Naive thymus-derived CD4-positive, alpha-beta T cell (primary cell): ENCODE results near the gene PDE4D. TPM values are rescaled to one million over a fixed set of nuclear protein-coding genes. Genes with fewer than 3 reads are reported as not detected.

Experiments
- ATAC-seq: fragments of 150-1000 bp; cut with Tn5 transposase; 2 replicates; pipeline ENCODE4 v1.10.0; 2021; ENCODE audit warnings: mild to moderate bottlenecking, moderate library complexity
- CTCF ChIA-PET: fragments of 350-600 bp; sonication (Branson Sonifier 250); formaldehyde crosslinking; loops from one replicate; lab custom pipeline; 2021; ENCODE audit warnings: antibody characterized with exemption; lab: Charles Lee
- POLR2A ChIA-PET: fragments of 350-600 bp; sonication (Branson Sonifier 250); formaldehyde crosslinking; loops from one replicate; lab custom pipeline; 2021; ENCODE audit warnings: antibody characterized with exemption, inconsistent platforms; lab: Charles Lee
- DNase-seq, 9 donors: peaks; one replicate each; pipeline versions ENCODE4 v3.0.0 to v3.0.0-alpha.2; 2020 to 2022; ENCODE audit warnings: mixed read lengths in 1 of 9
- H3K27ac ChIP-seq: one replicate; pipeline ENCODE4 v1.7.0; 2013; ENCODE audit warnings: mild to moderate bottlenecking, low read depth, low read length, moderate library complexity
- H3K27me3 ChIP-seq, 2 donors: one replicate each; pipeline ENCODE4 v1.7.0; 2013; ENCODE audit warnings: low read length in 2 of 2, mild to moderate bottlenecking in 2 of 2, moderate library complexity in 2 of 2; ENCODE audit not compliant: control insufficient read depth in 2 of 2, insufficient read depth in 2 of 2
- H3K36me3 ChIP-seq, 3 experiments: 1 replicate in 2 of 3; 2 replicates in 1 of 3; pipeline ENCODE4 v1.7.0; 2013; ENCODE audit warnings: low read length in 3 of 3, mild to moderate bottlenecking in 3 of 3, moderate library complexity in 1 of 3; ENCODE audit not compliant: insufficient read depth in 3 of 3, control insufficient read depth in 2 of 3
- H3K4me1 ChIP-seq, 2 donors: one replicate each; pipeline ENCODE4 v1.7.0; 2013; ENCODE audit warnings: low read length in 2 of 2, mild to moderate bottlenecking in 2 of 2, moderate library complexity in 1 of 2; ENCODE audit not compliant: control insufficient read depth in 2 of 2, insufficient read depth in 2 of 2
- H3K4me3 ChIP-seq: 2 replicates; pipeline ENCODE4 v1.7.0; 2013; ENCODE audit warnings: mild to moderate bottlenecking, low read length
- H3K9me3 ChIP-seq, 3 experiments: 1 replicate in 2 of 3; 2 replicates in 1 of 3; pipeline ENCODE4 v1.7.0; 2013; ENCODE audit warnings: low read length in 3 of 3; ENCODE audit not compliant: control insufficient read depth in 2 of 3
- H3K27ac Mint-ChIP-seq, 9 donors: one replicate each; pipeline ENCODE4 v1.8.0; 2020 to 2022; ENCODE audit warnings: mixed read lengths in 9 of 9, mild to moderate bottlenecking in 8 of 9, moderate library complexity in 5 of 9, inconsistent platforms in 2 of 9
- H3K27me3 Mint-ChIP-seq, 5 donors: one replicate each; pipeline ENCODE4 v1.8.0; 2021 to 2022; ENCODE audit warnings: mixed read lengths in 5 of 5, mild to moderate bottlenecking in 1 of 5
- H3K36me3 Mint-ChIP-seq, 5 donors: one replicate each; pipeline ENCODE4 v1.8.0; 2020 to 2022; ENCODE audit warnings: mixed read lengths in 5 of 5, mild to moderate bottlenecking in 3 of 5, inconsistent platforms in 1 of 5
- H3K4me1 Mint-ChIP-seq, 7 donors: one replicate each; pipeline ENCODE4 v1.8.0; 2020 to 2022; ENCODE audit warnings: mixed read lengths in 7 of 7, mild to moderate bottlenecking in 3 of 7, inconsistent platforms in 1 of 7
- H3K4me3 Mint-ChIP-seq, 10 donors: one replicate each; pipeline ENCODE4 v1.8.0; 2020 to 2022; ENCODE audit warnings: mild to moderate bottlenecking in 10 of 10, mixed read lengths in 10 of 10, moderate library complexity in 6 of 10, inconsistent platforms in 2 of 10
- H3K9me3 Mint-ChIP-seq, 11 donors: one replicate each; pipeline ENCODE4 v1.8.0; 2020 to 2022; ENCODE audit warnings: mixed read lengths in 11 of 11, mild to moderate bottlenecking in 4 of 11, inconsistent platforms in 1 of 11, moderate library complexity in 1 of 11
- intact Hi-C, 2 donors: fragments of 100-400 bp; cut with micrococcal nuclease; formaldehyde crosslinking; loops; one replicate each; pipeline ENCODE4 v1.15.1; 2023
- polyA plus RNA-seq, 2 donors: library from polyadenylated mRNA; unstranded; fragments of 300-500 nt; fragmentation: Illumina TruSeq; gene quantifications; one replicate each; pipeline ENCODE4 v1.2.3, GENCODE V29; 2021
- total RNA-seq, 6 experiments: library from RNA in 5 of 6; stranded (reverse) in 5 of 6; gene quantifications; 1 replicate in 5 of 6; 2 replicates in 1 of 6; pipeline ENCODE4 v1.2.3 and lab custom pipeline; 2021 to 2026

The PDE4D gene
- total and polyA plus RNA-seq, 7 experiments from 2014 or later, result 4.9 to 102 (median 38.8) TPM

GRCh38 chr5:59559323-59559722, 334.2 kb downstream of the PDE4D start:
- intact Hi-C loops, result no loop called here
- DNase-seq (no peak), ATAC-seq (no peak)
- Mint-ChIP-seq H3K4me1 (peaks cover 0 to 7% (median 0%) of the 10 kb centered on the region in 7 donors), H3K36me3 (no peaks in the 10 kb centered on the region), H3K27ac (no peak overlapping the region), H3K9me3 (peaks cover 0 to 4% (median 0%) of the 10 kb centered on the region in 11 donors), H3K4me3 (no peak overlapping the region), H3K27me3 (peaks cover 0 to 7% (median 0%) of the 10 kb centered on the region in 5 donors)
- Histone ChIP-seq H3K4me3 (no peak overlapping the region), H3K36me3 (no peaks in the 10 kb centered on the region), H3K27ac (no peak overlapping the region), H3K4me1 (no peaks in the 10 kb centered on the region), H3K9me3 (no peaks in the 10 kb centered on the region), H3K27me3 (no peaks in the 10 kb centered on the region)
- ChIA-PET POLR2A (no interaction called here), CTCF (no interaction called here)

DNA sequence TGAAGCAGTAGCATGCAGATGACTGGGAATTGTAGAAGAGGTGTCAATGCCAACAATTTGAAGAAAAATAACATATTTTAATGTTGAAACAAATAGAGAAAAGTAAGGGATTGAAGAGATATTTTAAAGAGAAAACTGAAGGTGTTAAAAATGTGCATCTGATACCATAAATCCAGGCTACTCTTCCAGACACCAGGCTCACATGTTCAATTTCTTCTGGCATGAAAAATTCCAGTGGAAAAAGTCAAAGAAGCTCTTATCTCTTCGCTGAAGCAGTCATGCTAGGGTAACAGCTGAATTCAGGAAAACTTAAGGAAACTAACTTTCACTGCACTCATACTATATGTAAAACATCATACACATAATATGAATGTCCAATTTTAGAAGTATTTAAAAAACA, 335.0 kb downstream of the PDE4D start:
- no peak for ATAC-seq
- H3K9me3 Mint-ChIP-seq, result peaks cover 0 to 4% (median 0%) of the 10 kb centered on the region in 11 donors

GRCh38 chr5:59557572-59557971, 336.0 kb downstream of the PDE4D start:
- ChIA-PET POLR2A (no interaction called here), CTCF (no interaction called here)
- no peak overlapping the region for H3K4me3 ChIP-seq
- Mint-ChIP-seq H3K4me3 (no peak overlapping the region), H3K36me3 (no peaks in the 10 kb centered on the region), H3K9me3 (peaks cover 0 to 4% (median 0%) of the 10 kb centered on the region in 11 donors), H3K27ac (no peak overlapping the region), H3K4me1 (peaks cover 0 to 2% (median 0%) of the 10 kb centered on the region in 7 donors), H3K27me3 (peaks cover 0 to 7% (median 0%) of the 10 kb centered on the region in 5 donors)
- no peaks in the 10 kb centered on the region for H3K9me3 ChIP-seq
- intact Hi-C loops, result no loop called here
- ATAC-seq (no peak), DNase-seq (no peak)
- no peaks in the 10 kb centered on the region for H3K36me3 ChIP-seq
- H3K4me1 ChIP-seq, result no peaks in the 10 kb centered on the region
- no peaks in the 10 kb centered on the region for H3K27me3 ChIP-seq
- H3K27ac ChIP-seq, result no peak overlapping the region

More for the DNA sequence above, 335.0 kb downstream of the PDE4D start:
- Histone ChIP-seq H3K4me1 (no peaks in the 10 kb centered on the region), H3K9me3 (no peaks in the 10 kb centered on the region), H3K4me3 (no peak overlapping the region), H3K27ac (no peak overlapping the region), H3K27me3 (no peaks in the 10 kb centered on the region), H3K36me3 (no peaks in the 10 kb centered on the region)
- ChIA-PET POLR2A (no interaction called here), CTCF (interaction anchor here (0.6 kb wide), 1 partner anchor 238 kb away, joined by 3 read pairs; no protein-coding TSS in a partner anchor)
- Mint-ChIP-seq H3K27ac (no peak overlapping the region), H3K4me3 (no peak overlapping the region), H3K36me3 (no peaks in the 10 kb centered on the region), H3K27me3 (peaks cover 0 to 7% (median 0%) of the 10 kb centered on the region in 5 donors), H3K4me1 (peaks cover 0 to 7% (median 0%) of the 10 kb centered on the region in 7 donors)
- intact Hi-C loops, result no loop called here
- no peak for DNase-seq

DNA sequence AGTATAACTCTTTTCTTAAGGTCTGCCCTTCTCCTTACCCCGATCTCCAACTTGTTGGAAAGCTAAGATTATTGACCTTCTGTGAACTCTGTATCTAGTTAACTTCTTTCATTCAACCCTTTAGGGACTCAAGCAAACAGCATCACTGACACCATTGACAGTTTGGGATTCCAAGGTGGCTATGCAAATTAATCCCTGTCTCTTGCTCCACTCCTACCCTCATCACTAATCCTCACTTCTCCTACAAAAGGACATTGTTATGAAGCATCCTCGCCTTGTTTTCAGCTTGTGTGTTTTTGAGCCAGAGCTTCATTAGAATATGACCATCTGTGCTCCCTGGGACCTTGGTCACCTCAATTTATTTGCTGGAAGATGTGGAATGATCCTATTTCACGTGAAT, 337.9 kb downstream of the PDE4D start:
- H3K9me3 ChIP-seq, result no peaks in the 10 kb centered on the region
- no peak overlapping the region for H3K4me3 ChIP-seq
- Mint-ChIP-seq H3K27me3 (peaks cover 0 to 7% (median 0%) of the 10 kb centered on the region in 5 donors), H3K4me1 (no peaks in the 10 kb centered on the region), H3K27ac (no peak overlapping the region), H3K9me3 (peaks cover 0 to 4% (median 0%) of the 10 kb centered on the region in 11 donors), H3K4me3 (no peak overlapping the region), H3K36me3 (no peaks in the 10 kb centered on the region)
- ATAC-seq (no peak), DNase-seq (no peak)
- no peaks in the 10 kb centered on the region for H3K4me1 ChIP-seq
- intact Hi-C loops, result no loop called here
- POLR2A ChIA-PET, result no interaction called here
- H3K27me3 ChIP-seq, result no peaks in the 10 kb centered on the region
- CTCF ChIA-PET, result no interaction called here
- no peak overlapping the region for H3K27ac ChIP-seq
- H3K36me3 ChIP-seq, result no peaks in the 10 kb centered on the region

DNA sequence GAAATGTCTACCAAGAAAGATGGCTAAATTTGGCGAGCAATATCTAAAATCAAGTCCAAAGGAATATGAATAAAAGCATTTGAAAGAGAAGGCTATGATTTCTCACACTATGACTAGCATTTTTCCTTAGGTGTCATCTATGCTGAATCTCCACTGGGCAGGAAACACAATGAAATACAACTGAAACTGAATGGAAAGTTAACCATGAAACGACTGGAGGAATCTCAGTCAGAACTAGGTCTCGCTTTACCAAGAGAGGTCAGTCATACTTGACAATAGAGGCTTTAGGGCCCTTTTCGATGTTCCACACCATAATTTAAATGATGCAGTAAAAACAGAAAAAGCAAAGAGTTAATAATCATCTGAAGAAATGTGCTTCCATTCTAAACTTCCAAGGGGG, 339.0 kb downstream of the PDE4D start:
- CTCF ChIA-PET, result no interaction called here
- Mint-ChIP-seq H3K36me3 (no peaks in the 10 kb centered on the region), H3K27ac (no peak overlapping the region), H3K9me3 (no peaks in the 10 kb centered on the region), H3K4me3 (no peak overlapping the region), H3K27me3 (peaks cover 0 to 7% (median 0%) of the 10 kb centered on the region in 5 donors), H3K4me1 (no peaks in the 10 kb centered on the region)
- no peaks in the 10 kb centered on the region for H3K9me3 ChIP-seq
- POLR2A ChIA-PET, result no interaction called here
- intact Hi-C loops, result no loop called here
- no peaks in the 10 kb centered on the region for H3K36me3 ChIP-seq
- no peak overlapping the region for H3K4me3 ChIP-seq
- ATAC-seq, result no peak
- H3K27me3 ChIP-seq, result no peaks in the 10 kb centered on the region
- no peak for DNase-seq
- no peaks in the 10 kb centered on the region for H3K4me1 ChIP-seq
- H3K27ac ChIP-seq, result no peak overlapping the region

- ATAC-seq (no peak), DNase-seq (no peak)
- ChIA-PET POLR2A (no interaction called here), CTCF (no interaction called here)
- Histone ChIP-seq H3K9me3 (no peaks in the 10 kb centered on the region), H3K27ac (no peak overlapping the region), H3K4me1 (no peaks in the 10 kb centered on the region), H3K36me3 (no peaks in the 10 kb centered on the region), H3K4me3 (no peak overlapping the region), H3K27me3 (no peaks in the 10 kb centered on the region)
- intact Hi-C loops, result no loop called here
- no peaks in the 10 kb centered on the region for H3K36me3 Mint-ChIP-seq
- no peak overlapping the region for H3K4me3 Mint-ChIP-seq
- H3K4me1 Mint-ChIP-seq, result no peaks in the 10 kb centered on the region
- H3K27me3 Mint-ChIP-seq, result peaks cover 0 to 7% (median 0%) of the 10 kb centered on the region in 5 donors
- no peaks in the 10 kb centered on the region for H3K9me3 Mint-ChIP-seq
- no peak overlapping the region for H3K27ac Mint-ChIP-seq
These were observed 339.5 kb downstream of the PDE4D start for GRCh38 chr5:59553992-59554391.

GRCh38 chr5:59548807-59549357, 344.6 kb downstream of the PDE4D start:
- H3K27ac ChIP-seq, result no peak overlapping the region
- no peaks in the 10 kb centered on the region for H3K9me3 ChIP-seq
- ATAC-seq (no peak), DNase-seq (no peak)
- Mint-ChIP-seq H3K27me3 (no peaks in the 10 kb centered on the region), H3K4me3 (no peak overlapping the region), H3K9me3 (no peaks in the 10 kb centered on the region), H3K36me3 (no peaks in the 10 kb centered on the region), H3K27ac (no peak overlapping the region), H3K4me1 (no peaks in the 10 kb centered on the region)
- no peak overlapping the region for H3K4me3 ChIP-seq
- ChIA-PET POLR2A (no interaction called here), CTCF (no interaction called here)
- no peaks in the 10 kb centered on the region for H3K36me3 ChIP-seq
- no peaks in the 10 kb centered on the region for H3K4me1 ChIP-seq
- intact Hi-C loops, result no loop called here
- H3K27me3 ChIP-seq, result no peaks in the 10 kb centered on the region
